PC-3 (cell line): ENCODE data around the gene IL19. TPM values are rescaled to one million over a fixed set of nuclear protein-coding genes. Genes with fewer than 3 reads are reported as not detected.

ENCODE experiments used
- ATAC-seq: fragments of 200-7000 bp; cut with Tn5 transposase; 2 replicates; pipeline ENCODE4 v1.9.1; 2020; ENCODE audit warnings: mild to moderate bottlenecking, moderate library complexity
- BruUV-seq: library from RNA; stranded (reverse); fragments of 400-500 nt; replicated peaks from 2 replicates; lab custom pipeline; 2021; lab: Mats Ljungman, UMichigan
- CTCF ChIA-PET: fragments of 300-600 bp; sonication (Branson Sonifier 250); formaldehyde crosslinking; loops from one replicate; lab custom pipeline; 2022; ENCODE audit warnings: antibody characterized with exemption; lab: Charles Lee
- POLR2A ChIA-PET: fragments of 300-600 bp; sonication (Branson Sonifier 250); formaldehyde crosslinking; loops from one replicate; lab custom pipeline; 2022; ENCODE audit warnings: antibody characterized with exemption; ENCODE audit not compliant: unreplicated experiment; lab: Charles Lee
- DNase-seq: peaks from one replicate; pipeline ENCODE4 v3.0.0-alpha.2; 2015
- H2AFZ ChIP-seq: fragments of 300-600 bp; sonication (generic); 2 replicates; pipeline ENCODE4 v1.6.0; 2016; ENCODE audit warnings: antibody characterized with exemption, low read length
- H3F3A ChIP-seq: fragments of 300-600 bp; sonication (generic); one replicate; pipeline ENCODE4 v1.6.0; 2017; ENCODE audit warnings: antibody characterized with exemption, low read length, control low read depth, mild to moderate bottlenecking; ENCODE audit not compliant: unreplicated experiment
- H3K27ac ChIP-seq: fragments of 300-600 bp; sonication (generic); 2 replicates; pipeline ENCODE4 v1.5.1; 2016; ENCODE audit warnings: mild to moderate bottlenecking, low read length
- H3K27me3 ChIP-seq: fragments of 300-600 bp; sonication (generic); 2 replicates; pipeline ENCODE4 v1.6.1; 2016; ENCODE audit warnings: low read length, mixed read lengths
- H3K36me3 ChIP-seq: fragments of 300-600 bp; sonication (generic); 2 replicates; pipeline ENCODE4 v1.6.1; 2016; ENCODE audit warnings: low read depth, mixed run types, low read length, mixed read lengths
- H3K4me1 ChIP-seq: fragments of 300-600 bp; sonication (generic); 2 replicates; pipeline ENCODE4 v1.5.1; 2016; ENCODE audit warnings: low read length; ENCODE audit not compliant: insufficient read depth
- H3K4me2 ChIP-seq: fragments of 300-600 bp; sonication (generic); 2 replicates; pipeline ENCODE4 v1.6.0; 2016; ENCODE audit warnings: low read length
- H3K4me3 ChIP-seq: fragments of 300-600 bp; sonication (generic); 2 replicates; pipeline ENCODE4 v1.5.1; 2016; ENCODE audit warnings: mild to moderate bottlenecking, low read length, mixed read lengths
- H3K79me2 ChIP-seq: fragments of 300-600 bp; sonication (generic); 2 replicates; pipeline ENCODE4 v1.6.1; 2017; ENCODE audit warnings: low read length, mixed read lengths
- H3K9ac ChIP-seq: fragments of 300-600 bp; sonication (generic); 2 replicates; pipeline ENCODE4 v1.6.0; 2016; ENCODE audit warnings: mild to moderate bottlenecking, low read length
- H3K9me2 ChIP-seq: fragments of 300-600 bp; sonication (generic); replicated peaks from 2 replicates; pipeline ENCODE4 v1.6.1; 2016; ENCODE audit warnings: mixed run types, low read length, mixed read lengths
- H3K9me3 ChIP-seq: fragments of 300-600 bp; sonication (generic); 2 replicates; pipeline ENCODE4 v1.6.1; 2016; ENCODE audit warnings: low read length, mixed read lengths
- H4K20me1 ChIP-seq: fragments of 300-600 bp; sonication (generic); 2 replicates; pipeline ENCODE4 v1.6.1; 2016; ENCODE audit warnings: low read length, mixed read lengths
- CTCF ChIP-seq: fragments of 300-600 bp; sonication (generic); conservative IDR thresholded peaks from 2 replicates; pipeline ENCODE4 v1.5.1; 2017; ENCODE audit warnings: antibody characterized with exemption, low read depth, mild to moderate bottlenecking, low read length
- EZH2 ChIP-seq: fragments of 300-600 bp; sonication (generic); IDR thresholded peaks from one replicate; pipeline ENCODE4 v1.6.1; 2017; ENCODE audit warnings: antibody characterized with exemption, mild to moderate bottlenecking, low read length; ENCODE audit not compliant: unreplicated experiment
- EZH2phosphoT487 ChIP-seq: fragments of 300-600 bp; sonication (generic); IDR thresholded peaks from 2 replicates; pipeline ENCODE4 v1.6.1; 2018; ENCODE audit warnings: mild to moderate bottlenecking, antibody characterized with exemption, low read length, borderline replicate concordance
- intact Hi-C: fragments of 100-400 bp; cut with micrococcal nuclease; formaldehyde crosslinking; loops from 2 replicates; pipeline ENCODE4 v1.9.0; 2023
- total RNA-seq: library from RNA; depleted of rRNA; stranded (reverse); fragments of >200 nt; gene quantifications from 2 replicates; pipeline ENCODE4 v1.2.3, GENCODE V29; 2014

The IL19 gene
- total RNA-seq, 1 experiment from 2014 or later, result not detected

GRCh38 chr1:206739411-206740076 lies 31.0 kb upstream of the IL19 start:
- Histone ChIP-seq H3K27me3 (no peaks in the 10 kb centered on the region), H3K4me3 (no peak overlapping the region), H3K9me3 (no peaks in the 10 kb centered on the region), H4K20me1 (0 out of 2 replicates have a peak, but pooled peaks cover 3% of the 10 kb centered on the region), H3K9ac (no peak overlapping the region), H2AFZ (no peak overlapping the region), H3K36me3 (peaks cover 10% of the 10 kb centered on the region; the same call in 1 of the 2 replicates), H3F3A (no peaks in the 10 kb centered on the region), H3K9me2 (no peaks in the 10 kb centered on the region), H3K79me2 (no peaks in the 10 kb centered on the region), H3K4me1 (peaks cover 6% of the 10 kb centered on the region), H3K27ac (no peak overlapping the region), H3K4me2 (no peak overlapping the region)
- no TSS peak for BruUV-seq
- no peak for DNase-seq
- POLR2A ChIA-PET, result no interaction called here
- CTCF ChIA-PET, result interaction anchor here (0.9 kb wide), 1 partner anchor 173 kb away, joined by 3 read pairs; no protein-coding TSS in a partner anchor
- TF ChIP-seq EZH2 (no peak), EZH2phosphoT487 (no peak), CTCF (no peak)
- intact Hi-C loops, result no loop called here
- ATAC-seq, result peak; percentile 11; the same call in 1 of the 2 replicates

GRCh38 chr1:206741142-206741701 lies 29.4 kb upstream of the IL19 start:
- H3K4me3 ChIP-seq, result no peak overlapping the region
- no peak overlapping the region for H2AFZ ChIP-seq
- H3F3A ChIP-seq, result no peaks in the 10 kb centered on the region
- TF ChIP-seq CTCF (no peak), EZH2 (no peak), EZH2phosphoT487 (no peak)
- no peak overlapping the region for H3K9ac ChIP-seq
- no peaks in the 10 kb centered on the region for H3K79me2 ChIP-seq
- no peak overlapping the region for H3K27ac ChIP-seq
- BruUV-seq, result no TSS peak
- peaks cover 6% of the 10 kb centered on the region for H3K4me1 ChIP-seq
- H3K36me3 ChIP-seq, result no peaks in the 10 kb centered on the region; the same call in 1 of the 2 replicates
- intact Hi-C loops, result no loop called here
- H3K4me2 ChIP-seq, result no peak overlapping the region
- DNase-seq (no peak), ATAC-seq (no peak)
- H3K9me3 ChIP-seq, result no peaks in the 10 kb centered on the region
- CTCF ChIA-PET, result no interaction called here
- no peaks in the 10 kb centered on the region for H3K9me2 ChIP-seq
- no peaks in the 10 kb centered on the region for H4K20me1 ChIP-seq
- H3K27me3 ChIP-seq, result no peaks in the 10 kb centered on the region
- POLR2A ChIA-PET, result interaction anchor here (0.6 kb wide), 2 partner anchors 31 to 165 kb away, joined by 3 read pairs; no protein-coding TSS in a partner anchor
